RCC 7860 (cell line): ENCODE measurements around the gene RAPGEF2.
"Not testable (repeated sequence)": the region's sequence is repeated elsewhere in the genome, so short reads cannot be mapped to it uniquely, and the experiment has no call there.

ENCODE experiments used
- DNase-seq: peaks from one replicate; pipeline ENCODE4 v3.0.0-alpha.2; 2015; ENCODE audit warnings: low spot score
- FAIRE-seq: peaks from 2 replicates; lab custom pipeline; 2012; peaks lifted over from hg19 to GRCh38; lab: Jason Lieb, UNC

RAPGEF2 gene

DNA sequence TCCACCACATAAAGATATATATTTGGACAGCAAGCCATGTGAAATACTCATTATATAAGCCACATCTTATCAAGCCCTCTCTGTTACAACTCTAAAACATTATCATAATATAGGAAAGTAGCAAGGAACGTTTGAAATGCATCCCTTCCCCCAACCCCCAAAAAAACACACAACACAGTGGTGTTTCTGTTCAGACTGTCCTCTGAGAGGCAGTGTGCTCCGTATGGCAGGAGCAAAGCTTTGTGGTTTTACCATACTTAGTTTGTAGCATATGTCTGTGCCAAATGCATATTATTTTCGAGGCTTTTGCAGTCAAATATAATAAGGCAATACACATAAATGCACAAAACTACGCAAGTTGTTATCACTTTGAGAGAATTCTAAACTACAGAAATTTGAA, 194.2 kb downstream of the RAPGEF2 start:
- no peak for FAIRE-seq
- no peak for DNase-seq

DNA sequence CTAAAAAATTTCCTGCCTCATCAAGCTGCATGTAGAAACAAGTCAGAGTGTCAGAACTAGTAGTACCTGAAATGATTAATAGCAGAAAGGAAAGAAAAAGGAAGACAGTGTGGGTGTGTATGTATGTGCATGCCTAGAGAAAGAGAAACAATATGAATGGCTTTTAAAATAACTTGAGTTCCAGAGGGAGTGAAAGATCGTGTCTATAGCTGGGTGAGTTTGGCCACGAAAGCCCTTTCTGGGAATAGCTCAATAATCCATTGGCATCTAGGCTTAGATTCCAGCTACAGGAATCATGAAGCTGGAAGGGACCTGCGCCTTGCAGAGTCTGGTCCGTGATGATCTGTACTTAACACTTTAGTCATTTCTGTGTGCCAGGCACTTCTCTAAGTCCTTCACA, 195.6 kb downstream of the RAPGEF2 start:
- FAIRE-seq (no peak), DNase-seq (no peak)

DNA sequence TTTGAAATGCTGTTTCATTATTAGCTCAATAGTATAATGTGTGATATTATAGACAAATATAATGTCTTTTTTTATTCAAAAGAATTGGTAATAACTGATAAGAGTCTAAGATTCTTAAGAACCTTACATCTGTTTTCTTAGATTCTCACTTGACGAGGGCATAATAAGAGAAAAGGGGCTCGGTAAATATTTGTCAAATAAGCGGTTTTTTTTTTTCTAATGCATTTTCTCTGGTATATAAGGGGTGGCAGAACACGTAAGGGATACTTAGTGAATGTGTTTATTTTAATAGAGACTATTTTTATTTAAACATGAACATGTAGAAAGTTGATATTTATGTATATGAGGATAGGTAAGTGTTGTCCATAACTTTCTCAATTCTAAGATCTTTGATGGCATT, 200.6 kb downstream of the RAPGEF2 start:
- FAIRE-seq (no peak), DNase-seq (no peak)

DNA sequence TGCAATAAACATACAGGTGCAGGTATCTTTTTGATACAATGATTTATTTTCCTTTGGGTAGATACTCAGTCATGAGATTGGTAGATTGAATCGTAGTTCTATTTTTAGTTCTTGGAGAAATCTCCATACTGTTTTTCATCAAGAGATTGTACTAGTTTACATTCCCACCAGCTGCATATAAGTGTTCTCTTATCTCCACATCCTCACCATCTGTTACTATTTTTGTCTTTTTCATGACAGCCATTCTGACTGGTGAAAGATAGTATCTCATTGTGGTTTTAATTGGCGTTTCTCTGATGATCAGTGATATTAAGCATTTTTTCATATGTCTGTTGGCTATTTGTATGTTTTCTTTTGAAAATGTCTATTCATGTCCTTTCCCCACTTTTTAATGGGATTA, 202.2 kb downstream of the RAPGEF2 start:
- DNase-seq (no peak), FAIRE-seq (no peak)

DNA sequence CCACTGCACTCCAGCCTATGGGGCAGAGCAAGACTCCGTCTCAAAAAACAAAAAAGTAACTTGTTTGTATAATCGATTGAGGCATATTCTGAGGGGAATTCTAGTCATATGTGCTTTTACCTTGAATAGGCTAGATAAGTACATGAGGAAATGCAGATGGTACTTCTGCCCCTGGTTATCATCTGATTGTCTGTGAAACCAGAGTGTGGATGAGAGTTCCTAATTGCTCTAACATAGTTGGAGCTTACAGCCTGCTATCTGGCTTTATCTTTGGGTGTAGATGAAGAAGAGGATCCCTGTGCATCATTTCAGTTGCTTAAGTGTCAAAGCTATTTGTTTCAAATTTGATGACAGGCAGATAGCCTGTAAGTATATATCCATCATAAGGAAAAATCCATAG, 205.1 kb downstream of the RAPGEF2 start:
- FAIRE-seq: no peak
- DNase-seq: no peak

DNA sequence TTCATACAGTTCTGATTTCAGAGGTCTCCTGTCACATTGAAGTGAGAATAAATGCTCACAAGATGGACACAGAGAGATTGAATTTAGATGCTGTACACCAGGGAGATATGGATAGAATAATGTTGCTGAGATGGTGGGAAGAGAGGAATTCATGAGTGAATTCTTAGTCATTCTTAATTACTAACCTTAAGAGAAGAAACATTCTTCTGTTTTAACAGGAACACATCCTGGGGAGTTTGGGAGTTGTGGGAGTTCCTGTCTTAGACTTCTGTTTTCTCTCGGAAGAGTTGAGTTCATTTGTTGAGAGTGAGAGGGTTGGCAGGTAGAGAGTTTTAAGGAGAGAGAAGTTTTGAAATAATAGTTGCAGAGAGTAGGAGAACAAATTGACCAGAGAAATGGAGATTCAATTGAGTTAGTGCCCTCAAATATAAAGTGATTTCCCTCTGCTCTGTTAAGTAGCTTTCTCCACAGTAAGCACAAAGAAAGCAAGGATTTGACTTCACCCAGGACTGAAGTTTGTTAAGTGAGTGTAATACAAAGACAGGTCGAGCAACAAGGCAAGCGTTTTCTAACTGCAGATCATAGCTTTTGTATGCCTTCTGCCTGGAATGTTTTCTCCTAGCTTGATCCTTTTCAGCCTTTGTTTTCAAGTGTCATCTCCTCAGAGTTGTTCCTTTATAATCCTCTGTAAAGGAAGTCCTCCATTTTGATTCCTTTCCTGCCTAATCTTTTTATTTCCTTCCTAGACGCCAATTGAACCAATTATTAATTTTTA, 205.9 kb downstream of the RAPGEF2 start:
- DNase-seq: peak; percentile 59

DNA sequence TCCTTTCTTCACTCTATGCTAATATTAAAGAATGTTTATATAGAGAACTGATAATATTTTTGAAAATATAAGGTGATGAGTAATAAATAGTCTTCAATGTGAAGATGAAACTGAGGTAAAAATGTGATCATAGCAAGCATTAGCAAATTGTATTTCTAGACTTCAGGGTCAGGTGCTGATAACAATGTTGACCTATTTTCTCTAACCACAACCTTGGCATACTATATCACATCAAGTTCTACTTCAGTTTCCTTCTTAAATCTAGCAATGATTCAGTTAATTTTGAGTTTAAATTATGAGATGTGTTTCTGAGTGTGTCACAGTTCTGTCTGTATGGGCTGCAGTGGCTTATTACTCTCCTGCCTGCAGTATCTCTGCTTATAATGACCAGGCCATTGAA, 209.4 kb downstream of the RAPGEF2 start:
- DNase-seq (no peak), FAIRE-seq (no peak)

More for the DNA sequence above, 205.9 kb downstream of the RAPGEF2 start:
- peak; percentile 79 for FAIRE-seq

DNA sequence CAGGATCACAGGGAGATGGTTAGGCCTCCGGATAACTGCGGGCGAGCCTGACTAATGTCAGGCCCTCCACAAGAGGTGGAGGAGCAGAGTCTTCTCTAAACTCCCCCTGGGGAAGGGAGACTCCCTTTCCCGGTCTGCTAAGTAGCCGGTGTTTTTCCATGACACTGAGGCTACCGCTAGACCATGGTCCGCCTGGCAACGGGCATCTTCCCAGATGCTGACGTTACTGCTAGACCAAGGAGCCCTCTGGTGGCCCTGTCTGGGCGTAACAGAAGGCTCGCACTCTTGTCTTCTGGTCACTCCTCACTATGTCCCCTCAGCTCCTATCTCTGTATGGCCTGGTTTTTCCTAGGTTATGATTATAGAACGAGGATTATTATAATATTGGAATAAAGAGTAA, 213.0 kb downstream of the RAPGEF2 start:
- not testable (repeated sequence) for DNase-seq, FAIRE-seq

DNA sequence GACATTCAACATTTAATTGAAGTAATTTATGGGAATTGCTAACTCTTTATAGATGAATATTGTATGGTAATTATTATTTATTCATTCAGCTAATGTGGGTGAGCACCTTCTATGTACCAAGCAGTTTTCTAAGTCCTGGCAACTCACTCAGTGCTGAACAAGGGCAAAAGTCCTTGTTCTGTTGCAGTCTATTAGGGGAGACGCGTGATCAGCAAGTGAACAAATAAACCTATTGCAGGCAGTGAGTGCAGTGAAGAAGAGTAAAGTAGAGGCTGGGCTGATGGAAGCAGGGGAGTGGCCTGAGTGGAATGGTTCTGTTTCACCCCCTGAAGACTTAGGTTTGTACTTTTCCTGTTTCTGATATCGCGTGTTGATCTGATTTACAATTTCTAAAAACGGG, 214.3 kb downstream of the RAPGEF2 start:
- FAIRE-seq (no peak), DNase-seq (no peak)

DNA sequence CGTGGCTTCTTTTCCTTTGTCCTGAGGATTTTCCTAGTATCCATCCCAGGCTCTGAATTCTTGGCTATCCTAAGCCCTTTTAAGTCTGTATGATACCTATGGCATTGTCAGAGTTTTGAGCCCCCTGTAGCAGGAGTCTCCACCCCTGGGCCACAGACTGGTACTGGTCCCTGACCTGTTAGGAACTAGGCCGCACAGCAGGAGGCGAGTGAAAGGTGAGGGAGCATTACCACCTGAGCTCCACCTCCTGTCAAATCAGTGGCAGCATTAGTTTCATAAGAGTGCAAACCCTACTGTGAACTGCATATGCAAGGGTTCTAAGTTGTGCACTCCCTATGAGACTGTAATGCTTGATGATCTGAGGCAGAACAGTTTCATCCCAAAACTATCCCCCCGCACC, 216.1 kb downstream of the RAPGEF2 start:
- no peak for FAIRE-seq
- DNase-seq: no peak

DNA sequence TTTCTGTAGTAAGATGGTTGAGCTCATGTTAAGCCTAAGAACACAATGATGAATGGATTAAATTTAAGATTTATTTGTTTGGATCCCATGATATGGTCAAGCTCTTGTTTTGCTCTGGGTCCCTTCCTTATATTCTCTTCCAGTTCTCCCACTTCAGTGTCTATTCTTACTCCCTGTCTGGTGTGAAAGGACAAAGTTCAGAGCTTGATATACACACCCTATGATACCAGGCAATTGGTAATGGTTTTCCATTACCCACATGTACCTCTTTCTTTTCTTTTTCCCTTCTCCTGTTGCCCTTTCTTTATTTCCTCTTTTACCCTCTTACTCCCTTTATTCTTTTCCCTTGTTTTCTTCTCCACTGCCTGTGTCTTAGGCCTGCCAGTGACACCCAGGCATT, 223.6 kb downstream of the RAPGEF2 start:
- no peak for FAIRE-seq
- DNase-seq: no peak

DNA sequence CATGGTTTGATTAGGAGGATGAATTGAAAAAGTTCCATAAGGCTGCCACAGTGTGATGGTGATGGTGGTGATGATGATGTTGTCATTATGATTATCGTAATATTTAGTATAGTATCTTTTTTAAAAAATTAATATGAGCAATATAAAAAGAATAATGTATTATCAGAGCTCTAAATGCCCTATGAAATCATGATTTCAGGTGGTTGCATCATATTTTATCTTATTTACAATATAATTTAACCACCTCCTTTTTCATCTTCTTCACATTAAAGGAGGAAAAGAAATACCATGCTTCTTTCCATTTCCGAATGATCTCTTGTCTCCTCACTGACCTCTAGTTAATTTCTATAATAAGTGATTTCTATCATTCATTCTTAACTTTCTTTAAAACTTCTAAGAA, 225.9 kb downstream of the RAPGEF2 start:
- no peak for FAIRE-seq
- no peak for DNase-seq

DNA sequence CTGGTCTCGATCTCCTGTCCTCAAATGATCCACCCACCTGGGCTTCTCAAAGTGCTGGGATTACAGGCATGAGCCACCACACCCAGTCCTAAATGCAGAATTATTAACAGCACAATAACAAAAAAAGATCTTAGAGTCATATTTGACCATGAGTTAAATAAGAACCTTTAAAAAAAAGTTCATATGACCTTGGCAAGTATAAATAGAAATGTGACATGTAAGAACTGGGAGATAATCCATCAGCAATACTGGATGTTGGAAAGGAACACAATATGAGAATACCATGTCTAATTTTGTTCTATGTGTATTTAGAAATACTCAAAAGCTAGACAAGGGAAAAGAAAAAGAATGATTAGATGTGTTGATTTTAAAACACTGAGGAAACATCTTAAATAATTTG, 231.6 kb downstream of the RAPGEF2 start:
- FAIRE-seq (no peak), DNase-seq (no peak)

DNA sequence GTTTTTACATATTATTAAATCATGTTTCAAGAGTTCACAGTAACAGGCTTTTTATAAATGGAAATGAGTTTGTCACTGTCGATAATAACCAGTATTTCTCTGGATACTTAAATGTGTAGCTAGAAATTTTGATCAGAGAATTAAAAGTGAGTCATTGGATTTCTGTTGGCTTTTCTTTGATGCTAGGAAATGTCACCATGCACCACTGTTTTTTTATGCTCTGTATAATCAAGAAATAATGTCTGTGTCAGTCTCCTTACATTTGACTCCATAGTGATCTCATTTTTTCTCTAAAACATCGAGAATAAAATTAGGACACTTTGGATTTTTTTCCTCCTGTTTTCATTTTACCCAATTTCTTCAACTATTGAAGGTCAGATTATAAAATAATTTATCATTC, 234.2 kb downstream of the RAPGEF2 start:
- no peak for DNase-seq
- FAIRE-seq: no peak

DNA sequence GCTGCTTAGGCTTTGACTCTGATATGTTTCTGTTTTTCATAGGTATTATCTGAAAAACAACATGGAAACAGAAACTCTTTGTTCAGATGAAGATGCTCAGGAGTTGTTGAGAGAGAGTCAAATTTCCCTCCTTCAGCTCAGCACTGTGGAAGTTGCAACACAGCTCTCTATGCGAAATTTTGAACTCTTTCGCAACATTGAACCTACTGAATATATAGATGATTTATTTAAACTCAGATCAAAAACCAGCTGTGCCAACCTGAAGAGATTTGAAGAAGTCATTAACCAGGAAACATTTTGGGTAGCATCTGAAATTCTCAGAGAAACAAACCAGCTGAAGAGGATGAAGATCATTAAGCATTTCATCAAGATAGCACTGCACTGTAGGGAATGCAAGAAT, 238.6 kb downstream of the RAPGEF2 start:
- DNase-seq (no peak), FAIRE-seq (no peak)

DNA sequence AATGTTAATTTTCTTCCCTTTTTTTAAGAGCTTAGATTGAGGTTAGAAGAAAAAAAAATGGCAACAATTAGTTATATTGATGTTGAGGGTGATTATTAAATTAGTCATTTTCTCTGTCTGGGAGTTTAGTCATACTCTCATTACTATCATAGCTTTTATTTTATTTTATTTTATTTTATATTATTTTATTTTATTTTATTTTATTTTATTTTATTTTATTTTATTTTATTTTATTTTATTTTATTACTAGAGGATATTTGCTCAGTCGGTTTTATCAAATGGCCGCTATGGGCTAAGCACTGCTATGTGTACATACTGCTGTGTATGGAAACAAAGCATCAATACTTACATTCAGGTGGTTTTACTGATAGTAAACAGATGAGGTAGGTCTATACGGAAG, 239.5 kb downstream of the RAPGEF2 start:
- DNase-seq (no peak), FAIRE-seq (no peak)

DNA sequence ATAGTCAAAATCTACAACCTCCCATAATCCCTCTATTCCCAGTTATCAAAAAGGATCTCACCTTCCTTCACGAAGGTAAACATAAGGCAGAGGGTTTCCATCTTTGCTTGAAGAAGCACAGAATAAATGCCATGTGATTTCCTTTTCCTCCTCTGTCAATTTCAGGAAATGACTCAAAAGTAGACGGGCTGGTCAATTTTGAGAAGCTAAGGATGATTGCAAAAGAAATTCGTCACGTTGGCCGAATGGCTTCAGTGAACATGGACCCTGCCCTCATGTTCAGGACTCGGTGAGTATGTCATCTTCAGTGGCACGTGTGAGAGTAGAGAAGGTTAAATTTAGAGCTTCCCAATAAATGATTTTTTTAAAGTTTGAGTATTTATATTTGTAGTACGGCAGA, 240.2 kb downstream of the RAPGEF2 start:
- no peak for FAIRE-seq
- no peak for DNase-seq

DNA sequence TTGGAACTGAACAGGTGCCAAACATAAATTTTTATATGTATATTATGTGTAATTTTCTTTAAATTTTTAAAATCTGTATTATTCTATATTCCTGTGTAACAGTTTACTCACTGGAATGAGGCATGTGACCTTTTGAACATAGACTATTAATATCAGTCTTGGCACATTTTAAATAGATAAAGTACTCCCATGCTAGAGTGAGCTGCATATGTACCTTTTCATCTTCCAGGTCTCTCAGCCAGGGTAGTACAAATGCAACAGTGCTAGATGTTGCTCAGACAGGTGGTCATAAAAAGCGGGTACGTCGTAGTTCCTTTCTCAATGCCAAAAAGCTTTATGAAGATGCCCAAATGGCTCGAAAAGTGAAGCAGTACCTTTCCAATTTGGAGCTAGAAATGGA, 242.0 kb downstream of the RAPGEF2 start:
- DNase-seq (no peak), FAIRE-seq (no peak)

DNA sequence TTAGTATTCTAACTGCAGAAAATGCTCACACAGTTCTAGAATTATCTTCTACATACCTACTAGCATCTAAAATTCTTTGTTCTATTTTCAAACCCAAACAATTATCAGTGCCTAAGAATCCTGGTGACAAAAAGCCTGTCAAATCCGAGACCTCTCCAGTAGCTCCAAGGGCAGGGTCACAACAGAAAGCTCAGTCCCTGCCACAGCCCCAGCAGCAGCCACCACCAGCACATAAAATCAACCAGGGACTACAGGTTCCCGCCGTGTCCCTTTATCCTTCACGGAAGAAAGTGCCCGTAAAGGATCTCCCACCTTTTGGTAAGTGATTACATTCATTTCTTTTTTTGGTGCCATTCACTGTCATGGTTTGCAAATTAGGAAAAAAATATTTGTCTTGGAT, 243.8 kb downstream of the RAPGEF2 start:
- no peak for FAIRE-seq
- no peak for DNase-seq

DNA sequence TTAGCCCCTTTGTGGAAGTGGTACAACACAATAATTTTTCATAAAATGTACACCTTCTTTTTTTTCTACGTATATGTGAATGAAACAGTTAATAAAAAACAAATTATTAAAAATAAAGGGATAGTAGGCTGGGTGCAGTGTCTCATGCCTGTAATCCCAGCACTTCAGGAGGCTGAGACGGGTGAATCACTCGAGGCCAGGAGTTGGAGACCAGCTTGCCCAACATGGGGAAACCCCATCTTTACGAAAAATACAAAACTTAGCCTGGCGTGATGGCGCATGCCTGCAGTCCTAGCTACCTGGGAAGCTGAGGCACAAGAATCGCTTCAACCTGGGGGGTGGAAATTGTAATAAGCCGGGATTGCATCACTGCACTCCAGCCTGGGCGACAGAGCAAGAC, 244.9 kb downstream of the RAPGEF2 start:
- FAIRE-seq (no peak), DNase-seq (no peak)

DNA sequence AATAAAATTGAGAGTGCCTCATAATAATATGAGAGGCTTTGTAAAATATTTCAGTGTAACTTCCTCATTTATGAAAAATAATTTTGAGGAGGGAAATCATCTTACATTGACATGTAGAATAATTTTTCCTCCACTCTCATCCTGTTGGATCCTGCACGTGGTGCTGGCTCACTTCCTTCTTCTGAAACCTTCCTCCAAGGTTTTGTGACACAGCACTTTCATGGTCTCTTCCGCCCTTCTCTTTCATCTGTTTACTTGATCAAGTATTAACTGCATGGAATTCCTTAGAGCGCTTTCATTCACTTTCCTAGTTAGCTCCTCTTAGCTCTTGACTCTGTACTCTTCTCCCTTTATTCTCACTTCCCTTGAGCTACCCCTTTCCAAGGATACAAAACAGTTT, 246.5 kb downstream of the RAPGEF2 start:
- FAIRE-seq: no peak
- no peak for DNase-seq

DNA sequence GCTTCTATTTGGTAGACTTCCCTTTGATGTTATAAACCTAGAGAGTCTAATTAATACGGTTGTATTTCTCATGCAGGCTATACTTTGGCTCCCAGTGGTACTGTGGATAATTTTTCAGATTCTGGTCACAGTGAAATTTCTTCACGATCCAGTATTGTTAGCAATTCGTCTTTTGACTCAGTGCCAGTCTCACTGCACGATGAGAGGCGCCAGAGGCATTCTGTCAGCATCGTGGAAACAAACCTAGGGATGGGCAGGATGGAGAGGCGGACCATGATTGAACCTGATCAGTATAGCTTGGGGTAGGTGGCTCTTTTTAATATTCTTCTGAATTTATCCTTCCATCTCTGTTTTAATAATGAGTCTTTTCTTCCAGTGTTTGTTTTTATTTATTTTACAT, 249.7 kb downstream of the RAPGEF2 start:
- DNase-seq (no peak), FAIRE-seq (no peak)

DNA sequence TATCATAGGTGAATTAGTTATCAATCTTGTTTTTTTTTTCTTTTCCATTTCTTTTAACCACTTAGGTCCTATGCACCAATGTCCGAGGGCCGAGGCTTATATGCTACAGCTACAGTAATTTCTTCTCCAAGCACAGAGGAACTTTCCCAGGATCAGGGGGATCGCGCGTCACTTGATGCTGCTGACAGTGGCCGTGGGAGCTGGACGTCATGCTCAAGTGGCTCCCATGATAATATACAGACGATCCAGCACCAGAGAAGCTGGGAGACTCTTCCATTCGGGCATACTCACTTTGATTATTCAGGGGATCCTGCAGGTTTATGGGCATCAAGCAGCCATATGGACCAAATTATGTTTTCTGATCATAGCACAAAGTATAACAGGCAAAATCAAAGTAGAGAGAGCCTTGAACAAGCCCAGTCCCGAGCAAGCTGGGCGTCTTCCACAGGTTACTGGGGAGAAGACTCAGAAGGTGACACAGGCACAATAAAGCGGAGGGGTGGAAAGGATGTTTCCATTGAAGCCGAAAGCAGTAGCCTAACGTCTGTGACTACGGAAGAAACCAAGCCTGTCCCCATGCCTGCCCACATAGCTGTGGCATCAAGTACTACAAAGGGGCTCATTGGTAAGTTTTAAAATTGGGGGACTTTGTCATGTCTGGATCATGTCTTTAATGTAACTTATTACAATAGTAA, 250.7 kb downstream of the RAPGEF2 start:
- DNase-seq: no peak
- no peak for FAIRE-seq
